ENCODE measurements around the gene KIAA1755.

Gene KIAA1755

GRCh38 chr20:38294076-38294591 lies 33.6 kb upstream of the KIAA1755 start:
- Histone ChIP-seq H2BK120ac (ENCODE audit: low read depth, low read length) (no peak overlapping the region), H4K91ac (ENCODE audit: low read length) (no peak overlapping the region), H2BK15ac (ENCODE audit: low read depth, poor library complexity, severe bottlenecking) (no peak overlapping the region), H3K9ac (ENCODE audit: low read length) (no peak overlapping the region), H3K4me2 (ENCODE audit: low read length, poor library complexity, severe bottlenecking) (no peak overlapping the region), H3K4ac (ENCODE audit: low read depth in 1 of 2, low read length in 2 of 2) (no peak overlapping the region), H2AFZ (ENCODE audit: low read depth, low read length) (no peak overlapping the region), H3K27me3 (ENCODE audit: control insufficient read depth in 1 of 2, insufficient read depth in 1 of 2, low read length in 2 of 2) (peaks cover 6 to 58% of the 10 kb centered on the region in 2 experiments), H3K9me3 (ENCODE audit: control insufficient read depth, low read length) (no peaks in the 10 kb centered on the region), H2BK5ac (ENCODE audit: low read depth, low read length, poor library complexity, severe bottlenecking) (no peak overlapping the region), H3K4me3 (ENCODE audit: insufficient read depth in 1 of 2, low read depth in 1 of 2, low read length in 2 of 2) (no peak overlapping the region), H3K14ac (ENCODE audit: low read length in 2 of 2) (no peak overlapping the region), H3K18ac (ENCODE audit: low read depth in 1 of 2, low read length in 2 of 2) (no peak overlapping the region), H2BK12ac (ENCODE audit: low read length in 2 of 2) (no peak overlapping the region), H3K4me1 (ENCODE audit: control insufficient read depth, insufficient read depth, low read depth, low read length) (peaks cover 9% of the 10 kb centered on the region), H2AK5ac (ENCODE audit: low read length, severe bottlenecking) (no peak overlapping the region), H4K8ac (ENCODE audit: low read length) (no peak overlapping the region), H3K79me1 (replicated peaks; ENCODE audit: low read length, poor library complexity, severe bottlenecking) (no peaks in the 10 kb centered on the region), H3K27ac (ENCODE audit: low read length, poor library complexity, severe bottlenecking) (no peak overlapping the region), H3K36me3 (ENCODE audit: control insufficient read depth in 1 of 2, insufficient read depth in 2 of 2, low read depth in 1 of 2, low read length in 2 of 2) (no peaks in the 10 kb centered on the region), H3K23ac (ENCODE audit: low read length in 2 of 2) (no peak overlapping the region)
- 92% methylated on average over 8 of the region's 11 CpGs for WGBS
- no peak for DNase-seq

- H3K4me1 ChIP-seq (ENCODE audit: control insufficient read depth, insufficient read depth, low read depth, low read length), result peaks cover 9% of the 10 kb centered on the region
- H3K27me3 ChIP-seq (ENCODE audit: control insufficient read depth in 1 of 2, insufficient read depth in 1 of 2, low read length in 2 of 2), result peaks cover 6 to 54% of the 10 kb centered on the region in 2 experiments
- H2AFZ ChIP-seq (ENCODE audit: low read depth, low read length), result no peak overlapping the region
- no peak overlapping the region for H3K9ac ChIP-seq (ENCODE audit: low read length)
- H3K18ac ChIP-seq (ENCODE audit: low read depth in 1 of 2, low read length in 2 of 2), result no peak overlapping the region
- H3K36me3 ChIP-seq (ENCODE audit: control insufficient read depth in 1 of 2, insufficient read depth in 2 of 2, low read depth in 1 of 2, low read length in 2 of 2), result no peaks in the 10 kb centered on the region
- no peak overlapping the region for H3K14ac ChIP-seq (ENCODE audit: low read length in 2 of 2)
- H3K9me3 ChIP-seq (ENCODE audit: control insufficient read depth, low read length), result no peaks in the 10 kb centered on the region
- H4K8ac ChIP-seq (ENCODE audit: low read length), result no peak overlapping the region
- DNase-seq, result no peak
- no peak overlapping the region for H3K4ac ChIP-seq (ENCODE audit: low read depth in 1 of 2, low read length in 2 of 2)
- no peak overlapping the region for H2AK5ac ChIP-seq (ENCODE audit: low read length, severe bottlenecking)
- 72% methylated on average over 5 of the region's 7 CpGs for WGBS
- H3K4me3 ChIP-seq (ENCODE audit: insufficient read depth in 1 of 2, low read depth in 1 of 2, low read length in 2 of 2), result no peak overlapping the region
- no peak overlapping the region for H3K4me2 ChIP-seq (ENCODE audit: low read length, poor library complexity, severe bottlenecking)
- no peak overlapping the region for H2BK120ac ChIP-seq (ENCODE audit: low read depth, low read length)
- H2BK12ac ChIP-seq (ENCODE audit: low read length in 2 of 2), result no peak overlapping the region
- no peak overlapping the region for H2BK5ac ChIP-seq (ENCODE audit: low read depth, low read length, poor library complexity, severe bottlenecking)
- no peak overlapping the region for H3K27ac ChIP-seq (ENCODE audit: low read length, poor library complexity, severe bottlenecking)
- no peak overlapping the region for H4K91ac ChIP-seq (ENCODE audit: low read length)
- H3K23ac ChIP-seq (ENCODE audit: low read length in 2 of 2), result no peak overlapping the region
- H3K79me1 ChIP-seq (replicated peaks; ENCODE audit: low read length, poor library complexity, severe bottlenecking), result no peaks in the 10 kb centered on the region
- H2BK15ac ChIP-seq (ENCODE audit: low read depth, poor library complexity, severe bottlenecking), result no peak overlapping the region
Observed at GRCh38 chr20:38293491-38294065, 33.0 kb upstream of the KIAA1755 start.

GRCh38 chr20:38291966-38292365 lies 31.4 kb upstream of the KIAA1755 start:
- H3K9ac ChIP-seq (ENCODE audit: low read length), result no peak overlapping the region
- peak overlapping the region in 1 of 2 experiments; percentile 26 for H3K14ac ChIP-seq (ENCODE audit: low read length in 2 of 2)
- WGBS, result 75% methylated on average over 3 of the region's 3 CpGs

DNA sequence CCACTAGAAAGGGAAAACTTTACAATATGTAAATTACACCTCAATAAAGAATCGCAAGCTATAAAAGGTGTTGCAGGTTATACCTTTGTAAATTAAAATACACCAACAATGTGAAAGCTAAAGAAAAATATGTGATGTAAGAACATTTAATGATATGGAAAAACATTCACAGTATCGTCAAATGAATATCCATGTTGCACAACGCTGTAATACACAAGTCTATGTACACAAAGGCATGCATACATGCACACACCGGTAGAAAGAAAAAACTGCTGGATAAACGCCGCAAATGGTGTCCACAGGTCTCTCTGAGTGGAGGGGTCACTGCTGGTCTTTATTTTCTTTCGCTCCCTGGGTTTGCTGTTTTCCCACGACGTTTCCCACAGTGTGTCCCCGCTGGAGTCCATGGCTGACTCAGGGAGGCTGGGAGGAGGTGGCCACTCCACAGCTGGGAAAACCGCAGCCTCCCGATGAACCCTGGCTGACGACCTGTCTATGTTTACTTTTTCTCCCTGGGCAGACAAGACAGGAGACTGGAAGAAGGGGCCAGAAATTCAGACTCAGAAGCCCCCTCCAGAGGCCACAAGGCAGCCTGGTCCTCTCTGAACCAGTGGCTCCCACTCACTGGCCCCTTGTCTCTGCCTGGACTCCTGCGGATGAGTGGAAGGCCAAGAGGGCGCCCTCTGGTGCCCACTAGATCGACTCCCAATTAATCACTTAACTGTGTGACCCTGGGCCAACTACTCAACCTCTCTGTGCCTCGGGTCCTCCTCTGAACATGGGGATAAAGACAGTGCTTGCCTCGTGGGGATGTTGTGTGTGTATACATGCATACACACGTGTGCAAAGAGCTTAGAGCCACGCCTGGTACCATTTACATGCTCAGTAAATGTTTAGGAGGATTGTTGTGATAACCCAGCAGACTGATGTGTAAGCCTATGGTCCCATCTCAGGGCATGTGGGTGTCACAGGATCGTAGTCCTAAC lies 30.6 kb upstream of the KIAA1755 start:
- 52% methylated on average over 20 of the region's 21 CpGs for WGBS
- no peak overlapping the region for H3K9ac ChIP-seq (ENCODE audit: low read length)
- no peak overlapping the region for H2BK120ac ChIP-seq (ENCODE audit: low read depth, low read length)

More at GRCh38 chr20:38291966-38292365, 31.4 kb upstream of the KIAA1755 start:
- no peak for DNase-seq
- Histone ChIP-seq H3K9me3 (ENCODE audit: control insufficient read depth, low read length) (no peaks in the 10 kb centered on the region), H3K18ac (ENCODE audit: low read depth in 1 of 2, low read length in 2 of 2) (no peak overlapping the region), H3K79me1 (replicated peaks; ENCODE audit: low read length, poor library complexity, severe bottlenecking) (no peaks in the 10 kb centered on the region), H3K4me2 (ENCODE audit: low read length, poor library complexity, severe bottlenecking) (no peak overlapping the region), H3K4ac (ENCODE audit: low read depth in 1 of 2, low read length in 2 of 2) (no peak overlapping the region), H2AK5ac (ENCODE audit: low read length, severe bottlenecking) (no peak overlapping the region), H4K8ac (ENCODE audit: low read length) (no peak overlapping the region), H2BK15ac (ENCODE audit: low read depth, poor library complexity, severe bottlenecking) (no peak overlapping the region), H2AFZ (ENCODE audit: low read depth, low read length) (no peak overlapping the region), H2BK120ac (ENCODE audit: low read depth, low read length) (no peak overlapping the region), H2BK5ac (ENCODE audit: low read depth, low read length, poor library complexity, severe bottlenecking) (no peak overlapping the region), H2BK12ac (ENCODE audit: low read length in 2 of 2) (no peak overlapping the region), H3K27me3 (ENCODE audit: control insufficient read depth in 1 of 2, insufficient read depth in 1 of 2, low read length in 2 of 2) (peaks cover 6 to 49% of the 10 kb centered on the region in 2 experiments), H3K27ac (ENCODE audit: low read length, poor library complexity, severe bottlenecking) (no peak overlapping the region), H3K23ac (ENCODE audit: low read length in 2 of 2) (no peak overlapping the region), H3K36me3 (ENCODE audit: control insufficient read depth in 1 of 2, insufficient read depth in 2 of 2, low read depth in 1 of 2, low read length in 2 of 2) (no peaks in the 10 kb centered on the region), H3K4me1 (ENCODE audit: control insufficient read depth, insufficient read depth, low read depth, low read length) (peaks cover 16% of the 10 kb centered on the region), H4K91ac (ENCODE audit: low read length) (no peak overlapping the region), H3K4me3 (ENCODE audit: insufficient read depth in 1 of 2, low read depth in 1 of 2, low read length in 2 of 2) (no peak overlapping the region)

More for the DNA sequence above, 30.6 kb upstream of the KIAA1755 start:
- Histone ChIP-seq H3K9me3 (ENCODE audit: control insufficient read depth, low read length) (no peaks in the 10 kb centered on the region), H2AK5ac (ENCODE audit: low read length, severe bottlenecking) (no peak overlapping the region), H3K4ac (ENCODE audit: low read depth in 1 of 2, low read length in 2 of 2) (no peak overlapping the region), H3K18ac (ENCODE audit: low read depth in 1 of 2, low read length in 2 of 2) (no peak overlapping the region), H2AFZ (ENCODE audit: low read depth, low read length) (no peak overlapping the region), H3K27ac (ENCODE audit: low read length, poor library complexity, severe bottlenecking) (no peak overlapping the region), H3K27me3 (ENCODE audit: control insufficient read depth in 1 of 2, insufficient read depth in 1 of 2, low read length in 2 of 2) (peaks cover 6 to 46% of the 10 kb centered on the region in 2 experiments), H4K8ac (ENCODE audit: low read length) (no peak overlapping the region), H3K14ac (ENCODE audit: low read length in 2 of 2) (no peak overlapping the region), H4K91ac (ENCODE audit: low read length) (peak overlapping the region; percentile 61), H2BK5ac (ENCODE audit: low read depth, low read length, poor library complexity, severe bottlenecking) (no peak overlapping the region), H3K4me2 (ENCODE audit: low read length, poor library complexity, severe bottlenecking) (peak overlapping the region; percentile 49), H2BK12ac (ENCODE audit: low read length in 2 of 2) (no peak overlapping the region), H2BK15ac (ENCODE audit: low read depth, poor library complexity, severe bottlenecking) (no peak overlapping the region), H3K23ac (ENCODE audit: low read length in 2 of 2) (no peak overlapping the region), H3K79me1 (replicated peaks; ENCODE audit: low read length, poor library complexity, severe bottlenecking) (no peaks in the 10 kb centered on the region), H3K4me1 (ENCODE audit: control insufficient read depth, insufficient read depth, low read depth, low read length) (peaks cover 22% of the 10 kb centered on the region), H3K4me3 (ENCODE audit: insufficient read depth in 1 of 2, low read depth in 1 of 2, low read length in 2 of 2) (no peak overlapping the region), H3K36me3 (ENCODE audit: control insufficient read depth in 1 of 2, insufficient read depth in 2 of 2, low read depth in 1 of 2, low read length in 2 of 2) (no peaks in the 10 kb centered on the region)
- peak; percentile 92 for DNase-seq
